ENCODE data around the gene ASB8. TPM values are rescaled to one million over a fixed set of nuclear protein-coding genes. Genes with fewer than 3 reads are reported as not detected.

The ASB8 gene
- total and polyA plus RNA-seq, 9 of the 15 experiments (the other 6 are each of a cell fraction or from before 2014, with no cell fraction given), result 13.3 to 29.0 (median 19.6) TPM

- TF ChIP-seq CUX1 (CRISPR knock-in tag; IDR thresholded peaks at IDR 0.05) (no peak), AFF4 (CRISPR knock-in tag; IDR thresholded peaks at IDR 0.05) (0 out of 2 replicates have a peak, but pooled peaks have one; percentile 65), YBX1 (IDR thresholded peaks at IDR 0.05) (no peak), RCOR1 (IDR thresholded peaks at IDR 0.05; ENCODE audit: borderline replicate concordance in 1 of 2, low read depth in 2 of 2, low read length in 2 of 2) (peak in 1 of 2 experiments; percentile 76; a peak in 2 of 4 replicates), ZNF175 (CRISPR knock-in tag; IDR thresholded peaks at IDR 0.05; ENCODE audit: low read depth) (no peak), ATF3 (IDR thresholded peaks at IDR 0.05) (0 out of 2 replicates have a peak, but pooled peaks have one; percentile 13), ATF3 (CRISPR knock-in tag; conservative IDR thresholded peaks at IDR 0.05) (no peak), CREM (IDR thresholded peaks at IDR 0.05; ENCODE audit: low read depth) (peak; percentile 77), HDAC2 (IDR thresholded peaks at IDR 0.05) (peak; percentile 79; the same call in 1 of the 2 replicates), EP400 (IDR thresholded peaks at IDR 0.05) (no peak), BMI1 (IDR thresholded peaks at IDR 0.05; ENCODE audit: low read length) (peak; percentile 66), ZBTB12 (CRISPR knock-in tag; IDR thresholded peaks at IDR 0.05) (0 out of 2 replicates have a peak, but pooled peaks have one; percentile 29)
These were observed 26.0 kb upstream of the ASB8 start, which contains the start of gene CCDC184 (continued) for GRCh38 chr12:48183091-48183875.
